ENCODE data around the gene XPNPEP3. TPM values are rescaled to one million over a fixed set of nuclear protein-coding genes. Genes with fewer than 3 reads are reported as not detected.

XPNPEP3 gene
- total RNA-seq, 4 donors from 2014 or later: 12.0 to 19.2 (median 14.0) TPM

- no peak overlapping the region for H3K27ac ChIP-seq
- no peaks in the 10 kb centered on the region for H3K4me1 ChIP-seq
- H3K36me3 ChIP-seq: peaks cover 0 to 62% (median 0%) of the 10 kb centered on the region in 3 donors
- no peaks in the 10 kb centered on the region for H3K27me3 ChIP-seq
- no peak for DNase-seq (ENCODE audit: low spot score in 2 of 2)
- no peak for TF ChIP-seq POLR2A (IDR thresholded peaks at IDR 0.05)
- no peak for TF ChIP-seq CTCF (IDR thresholded peaks at IDR 0.05)
- no peak for TF ChIP-seq EP300 (IDR thresholded peaks at IDR 0.05)
- no peak overlapping the region for H3K4me3 ChIP-seq
- no peaks in the 10 kb centered on the region for H3K9me3 ChIP-seq
- 94 to 95% methylated on average over 3 of the region's 3 CpGs for WGBS, 2 donors
Observed at GRCh38 chr22:40874016-40874415, 17.1 kb downstream of the XPNPEP3 start.

- no peaks in the 10 kb centered on the region for H3K27me3 ChIP-seq
- WGBS, 2 donors: 97% methylated on average over 3 of the region's 3 CpGs
- no peak for DNase-seq (ENCODE audit: low spot score in 2 of 2)
- no peaks in the 10 kb centered on the region for H3K4me1 ChIP-seq
- no peak overlapping the region for H3K27ac ChIP-seq
- TF ChIP-seq CTCF (IDR thresholded peaks at IDR 0.05) (no peak), POLR2A (IDR thresholded peaks at IDR 0.05) (no peak), EP300 (IDR thresholded peaks at IDR 0.05) (no peak)
- peaks cover 0 to 66% (median 0%) of the 10 kb centered on the region in 3 donors for H3K36me3 ChIP-seq
- H3K9me3 ChIP-seq: no peaks in the 10 kb centered on the region
- H3K4me3 ChIP-seq: no peak overlapping the region
Observed at GRCh38 chr22:40875111-40875510, 18.2 kb downstream of the XPNPEP3 start.

GRCh38 chr22:40876907-40877306 is 20.0 kb downstream of the XPNPEP3 start:
- Histone ChIP-seq H3K27me3 (no peaks in the 10 kb centered on the region), H3K36me3 (peaks cover 0 to 53% (median 0%) of the 10 kb centered on the region in 3 donors), H3K9me3 (no peaks in the 10 kb centered on the region), H3K27ac (no peak overlapping the region), H3K4me1 (no peaks in the 10 kb centered on the region), H3K4me3 (no peak overlapping the region)
- no peak for TF ChIP-seq EP300 (IDR thresholded peaks at IDR 0.05)
- TF ChIP-seq CTCF (IDR thresholded peaks at IDR 0.05): no peak
- TF ChIP-seq POLR2A (IDR thresholded peaks at IDR 0.05): no peak
- DNase-seq (ENCODE audit: low spot score in 2 of 2): no peak
- WGBS, 2 donors: 62 to 70% methylated on average over 1 of the region's 1 CpG

- peaks cover 0 to 53% (median 0%) of the 10 kb centered on the region in 3 donors for H3K36me3 ChIP-seq
- TF ChIP-seq CTCF (IDR thresholded peaks at IDR 0.05) (no peak), POLR2A (IDR thresholded peaks at IDR 0.05) (no peak), EP300 (IDR thresholded peaks at IDR 0.05) (no peak)
- no peak overlapping the region for H3K4me3 ChIP-seq
- 55 to 59% methylated on average over 3 of the region's 3 CpGs for WGBS, 2 donors
- no peaks in the 10 kb centered on the region for H3K4me1 ChIP-seq
- H3K9me3 ChIP-seq: no peaks in the 10 kb centered on the region
- H3K27ac ChIP-seq: no peak overlapping the region
- no peak for DNase-seq (ENCODE audit: low spot score in 2 of 2)
- no peaks in the 10 kb centered on the region for H3K27me3 ChIP-seq
Observed at GRCh38 chr22:40877488-40877887, 20.5 kb downstream of the XPNPEP3 start.

- TF ChIP-seq EP300 (IDR thresholded peaks at IDR 0.05): no peak
- no peak for TF ChIP-seq CTCF (IDR thresholded peaks at IDR 0.05)
- TF ChIP-seq POLR2A (IDR thresholded peaks at IDR 0.05): no peak
Observed at GRCh38 chr22:40878922-40879321, 22.0 kb downstream of the XPNPEP3 start.

More at GRCh38 chr22:40878922-40879321, 22.0 kb downstream of the XPNPEP3 start:
- H3K4me1 ChIP-seq: no peaks in the 10 kb centered on the region
- H3K4me3 ChIP-seq: no peak overlapping the region
- WGBS, 2 donors: 66 to 79% methylated on average over 2 of the region's 2 CpGs
- peaks cover 0 to 56% (median 0%) of the 10 kb centered on the region in 3 donors for H3K36me3 ChIP-seq
- H3K27me3 ChIP-seq: no peaks in the 10 kb centered on the region
- H3K27ac ChIP-seq: no peak overlapping the region
- H3K9me3 ChIP-seq: no peaks in the 10 kb centered on the region
- no peak for DNase-seq (ENCODE audit: low spot score in 2 of 2)

Data from tibial nerve (tissue), 4 donors.